ENCODE measurements around the gene RECQL.

DNA sequence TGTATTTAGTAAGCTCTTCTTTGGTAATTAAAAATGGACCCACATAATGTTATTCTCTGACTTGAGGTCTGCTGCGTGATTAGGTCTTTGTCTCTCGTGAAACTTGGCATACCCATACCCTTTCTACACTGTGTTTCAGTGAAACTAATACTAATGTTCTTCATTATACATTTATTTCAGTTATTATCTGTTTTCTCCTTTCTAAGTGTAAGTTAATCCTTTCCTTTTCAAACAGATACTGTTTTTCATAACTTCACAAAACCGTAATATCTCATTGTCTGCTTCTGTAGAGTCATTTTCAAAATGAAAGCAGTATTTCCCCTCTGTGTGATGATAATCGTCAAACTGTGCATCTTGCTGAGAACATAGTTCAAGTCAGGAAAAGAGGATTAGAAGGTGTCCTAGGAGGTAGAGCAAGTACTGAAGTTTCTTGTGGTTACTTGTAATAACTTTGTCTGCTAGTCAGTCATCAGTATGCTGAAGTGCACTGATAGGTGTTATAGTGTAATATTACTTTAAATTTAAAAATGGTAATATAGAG, 48.1 kb downstream of the RECQL start:
- TF ChIP-seq, protein P1, sequence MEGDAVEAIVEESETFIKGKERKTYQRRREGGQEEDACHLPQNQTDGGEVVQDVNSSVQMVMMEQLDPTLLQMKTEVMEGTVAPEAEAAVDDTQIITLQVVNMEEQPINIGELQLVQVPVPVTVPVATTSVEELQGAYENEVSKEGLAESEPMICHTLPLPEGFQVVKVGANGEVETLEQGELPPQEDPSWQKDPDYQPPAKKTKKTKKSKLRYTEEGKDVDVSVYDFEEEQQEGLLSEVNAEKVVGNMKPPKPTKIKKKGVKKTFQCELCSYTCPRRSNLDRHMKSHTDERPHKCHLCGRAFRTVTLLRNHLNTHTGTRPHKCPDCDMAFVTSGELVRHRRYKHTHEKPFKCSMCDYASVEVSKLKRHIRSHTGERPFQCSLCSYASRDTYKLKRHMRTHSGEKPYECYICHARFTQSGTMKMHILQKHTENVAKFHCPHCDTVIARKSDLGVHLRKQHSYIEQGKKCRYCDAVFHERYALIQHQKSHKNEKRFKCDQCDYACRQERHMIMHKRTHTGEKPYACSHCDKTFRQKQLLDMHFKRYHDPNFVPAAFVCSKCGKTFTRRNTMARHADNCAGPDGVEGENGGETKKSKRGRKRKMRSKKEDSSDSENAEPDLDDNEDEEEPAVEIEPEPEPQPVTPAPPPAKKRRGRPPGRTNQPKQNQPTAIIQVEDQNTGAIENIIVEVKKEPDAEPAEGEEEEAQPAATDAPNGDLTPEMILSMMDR (optimal IDR thresholded peaks at IDR 0.05 in 1 of 3, IDR thresholded peaks at IDR 0.05 in 1 of 3, conservative IDR thresholded peaks at IDR 0.05 in 1 of 3; ENCODE audit: extremely low read depth in 1 of 3, insufficient read depth in 2 of 3, low read length in 3 of 3) = no peak
- no peak for TF ChIP-seq EZH2 (IDR thresholded peaks at IDR 0.05; ENCODE audit: low read length)

All from keratinocyte (primary cell).